GM18499 (cell line): ENCODE results near the gene GNAS-AS1.

ENCODE experiments used
- ATAC-seq: cut with Tn5 transposase; IDR thresholded peaks from one replicate; pipeline ENCODE4 v1.9.1; 2021; ENCODE audit warnings: moderate number of reproducible peaks; ENCODE audit not compliant: insufficient read depth, unreplicated experiment

The GNAS-AS1 gene

GRCh38 chr20:58888103-58888502, 37.4 kb upstream of the GNAS-AS1 start:
- ATAC-seq: no peak

- ATAC-seq: no peak
Measured at GRCh38 chr20:58886546-58886945, 35.8 kb upstream of the GNAS-AS1 start.

- no peak for ATAC-seq
Measured at GRCh38 chr20:58884966-58885365, 34.3 kb upstream of the GNAS-AS1 start.

GRCh38 chr20:58883241-58883691, 32.6 kb upstream of the GNAS-AS1 start:
- ATAC-seq: no peak

GRCh38 chr20:58882704-58883089, 32.0 kb upstream of the GNAS-AS1 start:
- ATAC-seq: no peak

- ATAC-seq: no peak
Measured at GRCh38 chr20:58880994-58881752, 30.5 kb upstream of the GNAS-AS1 start.

GRCh38 chr20:58880441-58880840, 29.7 kb upstream of the GNAS-AS1 start:
- no peak for ATAC-seq

GRCh38 chr20:58878399-58878798, 27.7 kb upstream of the GNAS-AS1 start:
- no peak for ATAC-seq

GRCh38 chr20:58877976-58878360, 27.3 kb upstream of the GNAS-AS1 start:
- ATAC-seq: no peak

- no peak for ATAC-seq
Measured at GRCh38 chr20:58877050-58877975, 26.6 kb upstream of the GNAS-AS1 start.

GRCh38 chr20:58876437-58876836, 25.7 kb upstream of the GNAS-AS1 start:
- no peak for ATAC-seq

- ATAC-seq: no peak
Measured at GRCh38 chr20:58875541-58876134, 24.9 kb upstream of the GNAS-AS1 start.

GRCh38 chr20:58875111-58875510, 24.4 kb upstream of the GNAS-AS1 start:
- no peak for ATAC-seq

- no peak for ATAC-seq
Measured at GRCh38 chr20:58874469-58874868, 23.8 kb upstream of the GNAS-AS1 start.

GRCh38 chr20:58871533-58872102, 20.9 kb upstream of the GNAS-AS1 start:
- ATAC-seq: no peak

GRCh38 chr20:58870293-58871014, 19.8 kb upstream of the GNAS-AS1 start:
- no peak for ATAC-seq

GRCh38 chr20:58869662-58870227, 19.0 kb upstream of the GNAS-AS1 start:
- ATAC-seq: no peak

GRCh38 chr20:58868795-58869194, 18.1 kb upstream of the GNAS-AS1 start:
- ATAC-seq: no peak

- ATAC-seq: no peak
Measured at GRCh38 chr20:58867211-58867610, 16.5 kb upstream of the GNAS-AS1 start.

- no peak for ATAC-seq
Measured at GRCh38 chr20:58865843-58866242, 15.1 kb upstream of the GNAS-AS1 start.
